ENCODE results near the gene BTBD9. TPM values are rescaled to one million over a fixed set of nuclear protein-coding genes. Genes with fewer than 3 reads are reported as not detected.

The BTBD9 gene
- total and polyA plus RNA-seq, 9 of the 15 experiments (the other 6 are each of a cell fraction or from before 2014, with no cell fraction given) = 0.08 to 1.6 (median 0.58) TPM

DNA sequence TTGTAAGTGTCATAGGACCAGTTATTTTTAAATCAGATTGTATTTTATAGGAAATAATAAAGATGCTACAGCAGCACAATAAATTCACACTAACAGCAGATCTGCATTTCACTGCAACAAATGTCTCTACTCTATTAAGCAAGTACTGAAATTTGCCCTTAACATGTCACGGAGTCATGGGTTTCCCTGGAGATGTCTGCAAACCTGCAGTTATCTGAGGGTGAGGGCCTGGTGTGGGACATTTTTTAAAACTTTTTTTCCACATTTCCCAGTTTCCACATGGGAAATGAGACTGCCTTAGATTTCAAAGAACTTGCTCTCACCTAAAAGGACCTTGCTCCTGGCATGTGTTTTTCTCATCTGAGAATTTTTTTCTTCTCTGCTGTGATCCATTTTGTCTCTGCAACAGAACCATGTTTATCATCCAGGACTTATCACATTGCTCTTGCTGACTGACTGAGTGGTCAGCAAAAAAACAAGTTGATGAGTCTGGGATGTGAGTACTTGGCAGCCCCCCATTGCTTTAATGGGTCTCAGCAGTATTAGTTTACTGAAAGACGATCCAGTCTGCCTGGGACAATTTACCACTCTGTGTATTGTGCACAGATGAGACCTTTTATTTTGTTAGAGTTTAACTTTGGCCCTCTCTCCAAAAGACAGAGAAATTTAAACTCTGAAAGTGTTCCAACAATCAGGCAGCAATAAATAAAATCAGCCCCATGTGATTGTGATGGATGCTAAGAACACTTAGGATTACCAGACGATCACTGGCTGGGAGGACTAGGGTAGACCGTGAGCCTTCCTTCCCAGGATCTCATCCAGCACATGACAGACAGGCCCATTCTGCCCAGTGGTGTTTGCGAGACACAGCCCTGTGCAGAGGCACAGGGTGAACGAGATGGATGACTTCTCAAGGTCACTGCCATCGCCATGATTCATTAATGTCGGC, 268.8 kb downstream of the BTBD9 start:
- BruUV-seq (replicated peaks) = no TSS peak

More for the DNA sequence above, 268.8 kb downstream of the BTBD9 start:
- Histone ChIP-seq H3K79me2 (ENCODE audit: control insufficient read depth, insufficient read depth, low read length) (no peaks in the 10 kb centered on the region), H4K20me1 (replicated peaks; ENCODE audit: control insufficient read depth, insufficient read depth, low read length) (no peaks in the 10 kb centered on the region), H3K27ac (ENCODE audit: extremely low read depth, low read depth, low read length) (no peak overlapping the region), H3K9ac (ENCODE audit: insufficient read depth in 1 of 2, low read depth in 2 of 2, low read length in 2 of 2) (no peak overlapping the region), H3K4me2 (ENCODE audit: insufficient read depth, low read length) (no peak overlapping the region), H3K9me3 (replicated peaks; ENCODE audit: control insufficient read depth, insufficient read depth, low read depth, low read length) (no peaks in the 10 kb centered on the region), H3K4me1 (replicated peaks in 1 of 2; ENCODE audit: control insufficient read depth in 2 of 2, insufficient read depth in 2 of 2, low read length in 2 of 2) (no peaks in the 10 kb centered on the region), H3K4me3 (no peak overlapping the region), H3K9me1 (ENCODE audit: control insufficient read depth, insufficient read depth, low read length) (no peaks in the 10 kb centered on the region), H2AFZ (ENCODE audit: low read depth, low read length) (no peak overlapping the region), H3K27me3 (ENCODE audit: control insufficient read depth in 2 of 2, insufficient read depth in 2 of 2, low read length in 2 of 2) (no peaks in the 10 kb centered on the region; a peak in 2 of 5 replicates), H3K36me3 (ENCODE audit: control insufficient read depth, insufficient read depth, low read length) (no peaks in the 10 kb centered on the region)
- no peak for TF ChIP-seq GATA2 (CRISPR knock-in tag; IDR thresholded peaks at IDR 0.05)
- TF ChIP-seq ZC3H8 (IDR thresholded peaks at IDR 0.05) = no peak
- TF ChIP-seq HMGN3 (IDR thresholded peaks at IDR 0.05; ENCODE audit: borderline replicate concordance, extremely low read depth, insufficient read length, low read depth, low read length) = no peak
- TF ChIP-seq, protein P1, sequence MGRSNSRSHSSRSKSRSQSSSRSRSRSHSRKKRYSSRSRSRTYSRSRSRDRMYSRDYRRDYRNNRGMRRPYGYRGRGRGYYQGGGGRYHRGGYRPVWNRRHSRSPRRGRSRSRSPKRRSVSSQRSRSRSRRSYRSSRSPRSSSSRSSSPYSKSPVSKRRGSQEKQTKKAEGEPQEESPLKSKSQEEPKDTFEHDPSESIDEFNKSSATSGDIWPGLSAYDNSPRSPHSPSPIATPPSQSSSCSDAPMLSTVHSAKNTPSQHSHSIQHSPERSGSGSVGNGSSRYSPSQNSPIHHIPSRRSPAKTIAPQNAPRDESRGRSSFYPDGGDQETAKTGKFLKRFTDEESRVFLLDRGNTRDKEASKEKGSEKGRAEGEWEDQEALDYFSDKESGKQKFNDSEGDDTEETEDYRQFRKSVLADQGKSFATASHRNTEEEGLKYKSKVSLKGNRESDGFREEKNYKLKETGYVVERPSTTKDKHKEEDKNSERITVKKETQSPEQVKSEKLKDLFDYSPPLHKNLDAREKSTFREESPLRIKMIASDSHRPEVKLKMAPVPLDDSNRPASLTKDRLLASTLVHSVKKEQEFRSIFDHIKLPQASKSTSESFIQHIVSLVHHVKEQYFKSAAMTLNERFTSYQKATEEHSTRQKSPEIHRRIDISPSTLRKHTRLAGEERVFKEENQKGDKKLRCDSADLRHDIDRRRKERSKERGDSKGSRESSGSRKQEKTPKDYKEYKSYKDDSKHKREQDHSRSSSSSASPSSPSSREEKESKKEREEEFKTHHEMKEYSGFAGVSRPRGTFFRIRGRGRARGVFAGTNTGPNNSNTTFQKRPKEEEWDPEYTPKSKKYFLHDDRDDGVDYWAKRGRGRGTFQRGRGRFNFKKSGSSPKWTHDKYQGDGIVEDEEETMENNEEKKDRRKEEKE (IDR thresholded peaks at IDR 0.05; ENCODE audit: borderline replicate concordance in 1 of 2, control insufficient read depth in 1 of 2, low read depth in 2 of 2, low read length in 1 of 2) = no peak
- TF ChIP-seq MCM5 (IDR thresholded peaks at IDR 0.05; ENCODE audit: low read depth) = no peak
- no peak for TF ChIP-seq ASH1L (IDR thresholded peaks at IDR 0.05; ENCODE audit: borderline replicate concordance, low read depth, partially characterized antibody)
- TF ChIP-seq, protein P2, sequence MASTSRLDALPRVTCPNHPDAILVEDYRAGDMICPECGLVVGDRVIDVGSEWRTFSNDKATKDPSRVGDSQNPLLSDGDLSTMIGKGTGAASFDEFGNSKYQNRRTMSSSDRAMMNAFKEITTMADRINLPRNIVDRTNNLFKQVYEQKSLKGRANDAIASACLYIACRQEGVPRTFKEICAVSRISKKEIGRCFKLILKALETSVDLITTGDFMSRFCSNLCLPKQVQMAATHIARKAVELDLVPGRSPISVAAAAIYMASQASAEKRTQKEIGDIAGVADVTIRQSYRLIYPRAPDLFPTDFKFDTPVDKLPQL (IDR thresholded peaks at IDR 0.05; ENCODE audit: extremely low read depth, insufficient read length) = no peak
- TF ChIP-seq, protein P3, sequence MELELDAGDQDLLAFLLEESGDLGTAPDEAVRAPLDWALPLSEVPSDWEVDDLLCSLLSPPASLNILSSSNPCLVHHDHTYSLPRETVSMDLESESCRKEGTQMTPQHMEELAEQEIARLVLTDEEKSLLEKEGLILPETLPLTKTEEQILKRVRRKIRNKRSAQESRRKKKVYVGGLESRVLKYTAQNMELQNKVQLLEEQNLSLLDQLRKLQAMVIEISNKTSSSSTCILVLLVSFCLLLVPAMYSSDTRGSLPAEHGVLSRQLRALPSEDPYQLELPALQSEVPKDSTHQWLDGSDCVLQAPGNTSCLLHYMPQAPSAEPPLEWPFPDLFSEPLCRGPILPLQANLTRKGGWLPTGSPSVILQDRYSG (tag; conservative IDR thresholded peaks at IDR 0.05; ENCODE audit: low read depth) = no peak
- no peak for TF ChIP-seq FOXA1 (IDR thresholded peaks at IDR 0.05; ENCODE audit: borderline replicate concordance)
- no peak for TF ChIP-seq BDP1 (IDR thresholded peaks at IDR 0.05; ENCODE audit: insufficient read depth, insufficient read length)
- TF ChIP-seq RBM17 (IDR thresholded peaks at IDR 0.05; ENCODE audit: borderline replicate concordance, low read depth, low read length) = no peak
- TF ChIP-seq MECOM (CRISPR knock-in tag; IDR thresholded peaks at IDR 0.05) = no peak
- TF ChIP-seq CAMTA2 (CRISPR knock-in tag; conservative IDR thresholded peaks at IDR 0.05) = no peak
- TF ChIP-seq LARP7 (IDR thresholded peaks at IDR 0.05) = no peak
- TF ChIP-seq RBM15 (IDR thresholded peaks at IDR 0.05; ENCODE audit: insufficient read depth, low read length) = no peak
- ChIA-PET POLR2A (no interaction called here), CTCF (ENCODE audit: low intra/inter-chr PET ratio) (no interaction called here)
- FAIRE-seq = no peak
- in situ Hi-C loops (cut with MboI) = no loop called here
- intact Hi-C loops (cut with micrococcal nuclease) = no loop called here
- ATAC-seq = no peak
- 2% methylated on average over 8 of the region's 8 CpGs for WGBS (ENCODE audit: insufficient coverage, low coverage, missing lambda C conversion rate)
- DNase-seq (ENCODE audit: extremely low read depth in 1 of 4, low spot score in 3 of 4) = no peak
